MM.1S (cell line): ENCODE measurements around the gene KCNQ4.

ENCODE experiments used
- EZH2 ChIP-seq: fragments of 300-600 bp; sonication (generic); optimal IDR thresholded peaks from 2 replicates; pipeline ENCODE3; 2017; ENCODE audit warnings: low read depth, mild to moderate bottlenecking, antibody characterized with exemption, low read length, mixed read lengths
- EZH2phosphoT487 ChIP-seq: fragments of 300-600 bp; sonication (generic); IDR thresholded peaks from 2 replicates; pipeline ENCODE4 v1.6.1; 2018; ENCODE audit warnings: antibody characterized with exemption, low read length
- TF ChIP-seq, protein P1 (sequence below): fragments of 300-600 bp; sonication (generic); IDR thresholded peaks from 2 replicates; pipeline ENCODE4 v1.5.1; 2016; ENCODE audit warnings: antibody characterized with exemption, low read length, mixed read lengths

DNA sequence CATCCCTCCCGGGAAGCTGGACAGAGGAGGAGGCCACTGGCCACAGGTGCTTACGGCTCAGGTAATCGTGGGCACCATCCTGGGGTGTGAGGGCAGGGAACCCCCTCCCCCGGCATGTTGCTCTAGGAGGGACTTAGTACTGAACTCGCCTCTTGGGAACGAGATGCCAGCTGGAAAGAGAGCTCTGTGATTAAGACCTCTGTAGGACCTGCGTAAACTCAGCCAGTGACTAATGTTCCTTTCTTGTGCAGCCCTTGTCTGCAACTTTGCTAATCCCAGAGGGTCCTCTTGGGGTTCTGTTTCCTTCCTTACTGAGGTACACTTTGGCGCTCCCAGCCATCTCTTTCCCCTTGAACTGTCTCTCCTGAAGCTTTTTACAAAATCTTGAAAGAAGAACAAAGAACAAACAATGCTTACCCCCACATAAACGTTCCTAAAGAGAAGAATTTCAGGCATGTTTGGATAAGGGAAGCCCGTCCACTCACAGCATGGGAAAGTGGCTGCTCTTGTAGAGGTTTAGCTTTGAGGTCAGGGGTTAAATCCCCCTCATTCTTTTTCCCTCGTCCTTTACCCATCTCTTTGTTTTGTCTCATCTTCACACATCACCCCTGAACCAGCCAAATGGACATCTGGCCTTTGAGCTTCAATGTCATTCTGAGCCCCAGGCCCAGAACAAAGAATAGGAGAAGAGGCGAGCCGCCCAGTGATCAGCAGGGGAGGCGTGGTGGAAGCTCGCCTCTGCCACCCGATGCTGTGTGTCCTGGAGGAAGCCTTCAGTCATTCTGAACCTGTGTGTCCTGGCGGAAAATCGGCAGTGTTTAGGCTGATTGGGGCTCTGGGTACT is 41.2 kb downstream of the KCNQ4 start:
- TF ChIP-seq, protein P1, sequence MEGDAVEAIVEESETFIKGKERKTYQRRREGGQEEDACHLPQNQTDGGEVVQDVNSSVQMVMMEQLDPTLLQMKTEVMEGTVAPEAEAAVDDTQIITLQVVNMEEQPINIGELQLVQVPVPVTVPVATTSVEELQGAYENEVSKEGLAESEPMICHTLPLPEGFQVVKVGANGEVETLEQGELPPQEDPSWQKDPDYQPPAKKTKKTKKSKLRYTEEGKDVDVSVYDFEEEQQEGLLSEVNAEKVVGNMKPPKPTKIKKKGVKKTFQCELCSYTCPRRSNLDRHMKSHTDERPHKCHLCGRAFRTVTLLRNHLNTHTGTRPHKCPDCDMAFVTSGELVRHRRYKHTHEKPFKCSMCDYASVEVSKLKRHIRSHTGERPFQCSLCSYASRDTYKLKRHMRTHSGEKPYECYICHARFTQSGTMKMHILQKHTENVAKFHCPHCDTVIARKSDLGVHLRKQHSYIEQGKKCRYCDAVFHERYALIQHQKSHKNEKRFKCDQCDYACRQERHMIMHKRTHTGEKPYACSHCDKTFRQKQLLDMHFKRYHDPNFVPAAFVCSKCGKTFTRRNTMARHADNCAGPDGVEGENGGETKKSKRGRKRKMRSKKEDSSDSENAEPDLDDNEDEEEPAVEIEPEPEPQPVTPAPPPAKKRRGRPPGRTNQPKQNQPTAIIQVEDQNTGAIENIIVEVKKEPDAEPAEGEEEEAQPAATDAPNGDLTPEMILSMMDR: no peak
- TF ChIP-seq EZH2 (no peak), EZH2phosphoT487 (no peak)
